GM06990 (cell line): ENCODE data around the gene PKHD1.

Source experiments
- DNase-seq: peaks from one replicate; pipeline ENCODE4 v3.0.0-alpha.2; 2011; ENCODE audit not compliant: insufficient read length; ENCODE audit errors: extremely low read depth
- H3K27me3 ChIP-seq: replicated peaks from 2 replicates; pipeline ENCODE4 v1.6.0; 2011; ENCODE audit warnings: low read length; ENCODE audit not compliant: control insufficient read depth, insufficient read depth
- H3K36me3 ChIP-seq: 2 replicates; pipeline ENCODE4 v1.5.1; 2011; ENCODE audit warnings: low read length; ENCODE audit not compliant: control insufficient read depth, insufficient read depth
- H3K4me3 ChIP-seq: replicated peaks from 2 replicates; pipeline ENCODE4 v1.5.1; 2011; ENCODE audit warnings: low read depth, mild to moderate bottlenecking, control low read depth, low read length
- CTCF ChIP-seq: IDR thresholded peaks from 2 replicates; pipeline ENCODE4 v1.5.1; 2011; ENCODE audit warnings: low read length, control low read depth, mild to moderate bottlenecking, inconsistent platforms; ENCODE audit not compliant: insufficient read depth, poor library complexity, severe bottlenecking

The PKHD1 gene

GRCh38 chr6:51915098-51915497, 172.3 kb downstream of the PKHD1 start:
- Histone ChIP-seq H3K4me3 (no peak overlapping the region), H3K36me3 (no peaks in the 10 kb centered on the region), H3K27me3 (no peaks in the 10 kb centered on the region)
- TF ChIP-seq CTCF = no peak
- no peak for DNase-seq

- no peak for TF ChIP-seq CTCF
- H3K4me3 ChIP-seq = no peak overlapping the region
- DNase-seq = no peak
- no peaks in the 10 kb centered on the region for H3K27me3 ChIP-seq
- no peaks in the 10 kb centered on the region for H3K36me3 ChIP-seq
These were observed 174.1 kb downstream of the PKHD1 start for GRCh38 chr6:51913265-51913664.

- TF ChIP-seq CTCF = no peak
- DNase-seq = no peak
These were observed 176.6 kb downstream of the PKHD1 start for GRCh38 chr6:51910851-51911250.

GRCh38 chr6:51908243-51908642, 179.2 kb downstream of the PKHD1 start:
- H3K4me3 ChIP-seq = no peak overlapping the region
- TF ChIP-seq CTCF = no peak
- no peak for DNase-seq
- H3K36me3 ChIP-seq = no peaks in the 10 kb centered on the region
- no peaks in the 10 kb centered on the region for H3K27me3 ChIP-seq

More at GRCh38 chr6:51910851-51911250, 176.6 kb downstream of the PKHD1 start:
- H3K36me3 ChIP-seq = no peaks in the 10 kb centered on the region
- no peak overlapping the region for H3K4me3 ChIP-seq
- no peaks in the 10 kb centered on the region for H3K27me3 ChIP-seq

GRCh38 chr6:51901766-51902764, 185.3 kb downstream of the PKHD1 start:
- DNase-seq = no peak
- TF ChIP-seq CTCF = no peak
- Histone ChIP-seq H3K27me3 (no peaks in the 10 kb centered on the region), H3K4me3 (no peak overlapping the region), H3K36me3 (no peaks in the 10 kb centered on the region)
